Measurements from ENCODE around the gene ZNF133.

ZNF133 gene

GRCh38 chr20:18361678-18362077 is 73.4 kb downstream of the ZNF133 start:
- DNase-seq (ENCODE audit: low read depth in 2 of 2): no peak

GRCh38 chr20:18362916-18363315 is 74.6 kb downstream of the ZNF133 start:
- DNase-seq (ENCODE audit: low read depth in 2 of 2): no peak

- DNase-seq (ENCODE audit: low read depth in 2 of 2): no peak
These were observed 75.4 kb downstream of the ZNF133 start for GRCh38 chr20:18363708-18364107.

- DNase-seq (ENCODE audit: low read depth in 2 of 2): no peak
These were observed 76.4 kb downstream of the ZNF133 start for GRCh38 chr20:18364768-18365167.
